NCI-H2029 treated with DMSO at 0.1 percent for 48 hours (cell line): ENCODE results near the gene RNF103.
"Not testable (repeated sequence)": the region's sequence is repeated elsewhere in the genome, so short reads cannot be mapped to it uniquely, and the experiment has no call there.

ENCODE experiments used
- DNase-seq: peaks from one replicate; lab custom pipeline; 2025; lab: John Stamatoyannopoulos, UW

The RNF103 gene, protein sequence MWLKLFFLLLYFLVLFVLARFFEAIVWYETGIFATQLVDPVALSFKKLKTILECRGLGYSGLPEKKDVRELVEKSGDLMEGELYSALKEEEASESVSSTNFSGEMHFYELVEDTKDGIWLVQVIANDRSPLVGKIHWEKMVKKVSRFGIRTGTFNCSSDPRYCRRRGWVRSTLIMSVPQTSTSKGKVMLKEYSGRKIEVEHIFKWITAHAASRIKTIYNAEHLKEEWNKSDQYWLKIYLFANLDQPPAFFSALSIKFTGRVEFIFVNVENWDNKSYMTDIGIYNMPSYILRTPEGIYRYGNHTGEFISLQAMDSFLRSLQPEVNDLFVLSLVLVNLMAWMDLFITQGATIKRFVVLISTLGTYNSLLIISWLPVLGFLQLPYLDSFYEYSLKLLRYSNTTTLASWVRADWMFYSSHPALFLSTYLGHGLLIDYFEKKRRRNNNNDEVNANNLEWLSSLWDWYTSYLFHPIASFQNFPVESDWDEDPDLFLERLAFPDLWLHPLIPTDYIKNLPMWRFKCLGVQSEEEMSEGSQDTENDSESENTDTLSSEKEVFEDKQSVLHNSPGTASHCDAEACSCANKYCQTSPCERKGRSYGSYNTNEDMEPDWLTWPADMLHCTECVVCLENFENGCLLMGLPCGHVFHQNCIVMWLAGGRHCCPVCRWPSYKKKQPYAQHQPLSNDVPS

DNA sequence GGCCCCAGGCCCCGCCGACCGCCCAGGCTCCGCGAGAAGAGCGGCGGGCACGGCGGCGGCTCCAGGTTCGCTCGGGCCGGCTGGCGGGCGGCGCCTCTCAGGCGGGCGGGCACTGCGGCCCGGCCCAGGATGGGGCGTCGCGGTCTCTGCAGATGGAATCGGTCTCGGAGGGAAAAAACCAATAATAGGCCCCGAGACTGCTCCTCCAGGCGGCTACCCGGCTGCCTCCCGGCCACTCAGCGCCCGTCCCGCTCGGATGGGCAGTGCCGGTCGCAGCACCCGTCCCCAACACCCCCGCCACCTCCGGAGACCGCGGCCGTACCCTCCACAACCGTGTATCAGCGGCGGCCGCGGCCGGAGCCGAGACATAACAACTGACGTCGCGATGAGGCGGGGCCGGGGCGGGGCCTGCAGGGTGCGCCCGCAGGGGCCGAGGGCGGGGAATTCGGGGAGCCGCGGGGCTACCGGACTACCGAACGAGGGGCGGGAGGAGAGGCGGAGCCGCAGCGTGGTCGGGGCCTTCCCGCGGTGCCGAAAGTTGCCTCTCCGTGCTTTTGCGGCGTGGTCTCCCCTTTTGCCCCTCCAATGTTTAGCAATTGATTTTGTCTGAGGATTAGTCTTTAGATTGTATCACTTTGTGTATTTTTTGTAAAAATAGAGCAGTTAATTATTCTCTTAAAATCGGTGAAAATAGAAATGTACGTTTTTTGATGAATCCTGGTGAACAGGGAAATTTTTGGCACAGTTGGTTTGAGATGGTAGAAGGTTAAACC, at the start of gene RNF103:
RNF103 (minus strand) TSS at position 372 of the 773 bp plus-strand sequence. CDS start 979 bp downstream, outside the sequence.
- peak; percentile 44 for DNase-seq

DNA sequence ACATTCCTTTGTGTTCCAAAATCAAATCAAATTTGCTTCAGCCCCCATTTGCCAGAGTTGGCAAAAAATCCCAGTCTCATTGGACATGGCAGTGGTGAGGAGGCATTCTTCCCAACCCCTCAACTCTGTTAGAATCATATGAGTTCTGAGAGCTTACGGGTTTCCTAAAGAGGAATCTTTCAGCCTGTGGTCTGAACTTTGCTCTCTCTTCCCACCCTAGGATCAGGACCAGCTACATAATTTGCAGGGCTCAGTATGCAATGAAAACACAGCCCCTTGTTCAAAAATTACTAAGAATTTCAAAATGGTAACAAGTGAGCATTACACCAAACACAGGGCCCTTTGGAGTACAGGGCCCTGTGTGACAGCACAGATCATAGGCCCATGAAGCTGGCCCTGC, 49.3 kb upstream of the RNF103 start:
- DNase-seq = no peak

DNA sequence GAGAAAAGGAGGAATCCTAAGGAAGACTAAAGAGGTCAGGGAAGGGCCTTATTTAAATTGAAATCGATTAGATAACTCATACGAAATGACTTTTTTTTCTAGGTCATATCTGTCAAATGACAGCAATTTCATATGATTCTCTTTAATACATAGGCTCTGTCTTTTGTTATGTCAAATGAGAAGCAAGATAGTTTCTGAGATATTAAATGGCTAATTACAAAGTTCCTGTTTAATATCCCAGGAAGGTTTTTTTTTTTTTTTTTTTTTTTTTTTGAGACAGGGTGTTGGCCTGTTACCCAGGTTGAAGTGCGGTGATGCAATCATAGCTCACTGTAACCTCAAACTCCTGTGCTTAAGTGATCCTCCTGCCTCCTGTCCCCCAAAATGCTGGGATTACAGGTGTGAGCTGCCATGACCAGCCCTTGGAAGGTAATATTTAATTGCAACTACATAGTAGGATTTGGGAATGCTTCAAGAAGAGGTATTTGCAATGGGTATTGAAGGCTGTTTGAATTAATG, 48.4 kb upstream of the RNF103 start:
- DNase-seq = no peak

DNA sequence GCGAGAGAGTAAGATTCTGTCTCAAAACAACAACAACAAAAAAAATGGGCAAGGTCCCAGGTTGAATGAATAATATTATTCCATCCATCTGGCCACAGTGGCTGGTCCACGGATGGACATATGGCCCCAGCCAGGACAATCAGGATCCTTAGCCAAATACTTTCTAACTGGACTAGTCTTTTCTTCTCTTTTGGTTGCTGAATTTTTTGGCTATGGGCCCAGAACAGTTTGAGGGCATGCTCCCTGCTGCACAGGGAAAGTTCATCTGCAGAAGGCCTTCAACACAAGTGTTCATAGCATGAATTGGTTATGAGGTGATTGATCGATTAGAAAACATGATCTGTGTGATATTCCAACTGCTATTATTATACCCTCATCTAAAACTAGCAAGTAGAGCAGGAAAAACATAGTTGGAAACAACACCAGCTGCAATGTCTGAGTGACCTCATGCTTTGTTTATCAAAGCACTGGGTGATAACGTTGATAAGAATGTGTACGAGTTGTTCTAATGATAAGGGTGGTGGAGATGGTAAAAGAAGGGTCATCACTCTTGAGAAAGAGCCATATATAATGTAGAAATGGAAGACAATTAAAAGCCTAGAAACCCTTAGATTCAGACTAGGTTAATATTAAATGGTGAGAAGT, 47.8 kb upstream of the RNF103 start:
- DNase-seq = no peak

DNA sequence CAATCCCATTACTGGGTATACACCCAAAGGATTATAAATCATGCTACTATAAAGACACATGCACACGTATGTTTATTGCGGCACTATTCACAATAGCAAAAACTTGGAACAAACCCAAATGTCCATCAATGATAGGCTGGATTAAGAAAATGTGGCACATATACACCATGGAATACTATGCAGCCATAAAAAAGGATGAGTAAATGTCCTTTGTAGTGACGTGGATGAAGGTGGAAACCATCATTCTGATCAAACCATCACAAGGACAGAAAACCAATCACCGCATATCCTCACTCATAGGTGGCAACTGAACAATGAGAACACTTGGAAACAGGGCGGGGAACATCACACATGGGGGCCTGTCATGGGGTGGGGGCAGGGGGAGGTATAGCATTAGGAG, 45.7 kb upstream of the RNF103 start:
- DNase-seq = not testable (repeated sequence)

DNA sequence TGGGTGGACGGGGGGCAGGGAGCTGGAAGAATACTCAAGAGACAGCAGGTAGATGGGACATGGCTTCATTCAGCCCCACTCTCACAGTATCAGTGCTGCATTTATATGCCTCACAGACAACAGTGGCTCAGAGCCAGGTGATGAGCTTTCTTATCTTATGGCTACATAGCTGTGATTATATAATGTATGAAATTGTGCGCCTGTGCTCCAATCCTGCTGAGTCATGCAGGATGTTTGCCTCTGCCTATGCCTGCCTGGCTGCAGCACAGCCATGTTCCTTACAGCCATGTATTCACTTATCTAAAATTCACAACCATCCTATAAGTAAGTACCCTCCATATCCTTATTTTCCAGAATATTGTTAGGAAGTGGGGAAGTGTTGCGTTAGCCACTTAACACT, 37.7 kb upstream of the RNF103 start:
- no peak for DNase-seq

DNA sequence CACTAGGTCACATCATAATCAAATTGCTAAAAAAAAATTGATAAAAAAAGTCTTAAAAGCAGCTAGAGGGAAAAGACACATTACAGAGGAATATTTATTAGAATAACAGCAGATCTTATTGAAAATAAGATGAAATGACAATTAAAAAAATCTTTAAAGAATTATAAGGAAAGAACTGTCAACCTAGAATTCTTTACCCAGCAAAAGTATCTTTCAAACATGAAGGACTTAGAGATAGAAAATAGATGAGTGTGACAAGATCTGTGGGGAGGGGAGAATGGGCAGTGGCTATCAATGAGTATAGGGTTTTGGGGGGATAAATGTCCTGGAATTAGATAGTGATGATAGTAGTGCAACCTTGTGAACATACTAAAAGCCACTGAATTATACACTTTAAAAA, 26.5 kb upstream of the RNF103 start:
- no peak for DNase-seq

DNA sequence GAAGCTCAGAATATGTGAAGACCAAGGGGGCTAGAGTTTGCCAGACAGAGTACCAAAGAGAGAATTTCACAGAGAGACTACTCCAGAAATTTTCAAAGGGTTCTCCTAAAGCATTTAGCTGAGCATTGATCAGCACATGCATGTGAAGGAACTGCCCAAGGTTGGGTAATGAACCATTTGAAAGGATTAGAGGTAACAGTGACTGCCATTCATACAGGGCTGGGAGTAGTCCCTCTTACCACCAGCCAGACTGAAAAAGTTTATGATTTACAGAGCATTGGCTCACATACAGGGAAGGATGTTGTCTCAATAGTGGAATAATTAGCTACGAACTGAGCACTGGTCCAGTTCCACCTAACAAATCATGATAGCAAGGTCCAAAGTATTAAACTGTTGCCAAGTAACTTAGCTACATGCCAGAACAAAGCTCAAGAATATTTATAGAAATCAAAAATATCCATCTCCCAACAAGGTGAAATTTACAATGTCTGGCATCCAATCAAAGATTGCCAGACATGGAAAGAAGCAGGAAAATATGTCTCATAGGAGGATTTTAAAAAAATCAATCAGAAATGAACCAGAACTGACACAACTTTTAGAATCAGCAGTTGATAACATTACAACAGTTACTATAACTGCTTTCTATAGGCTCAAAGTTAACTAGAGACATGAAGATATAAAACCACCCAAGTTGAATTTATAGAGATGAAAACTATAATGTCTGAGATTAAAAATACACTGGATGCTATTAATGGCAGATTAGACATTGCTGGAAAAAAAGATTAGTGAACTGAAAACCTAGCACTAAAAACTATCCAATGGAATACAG, 25.7 kb upstream of the RNF103 start:
- DNase-seq = no peak

DNA sequence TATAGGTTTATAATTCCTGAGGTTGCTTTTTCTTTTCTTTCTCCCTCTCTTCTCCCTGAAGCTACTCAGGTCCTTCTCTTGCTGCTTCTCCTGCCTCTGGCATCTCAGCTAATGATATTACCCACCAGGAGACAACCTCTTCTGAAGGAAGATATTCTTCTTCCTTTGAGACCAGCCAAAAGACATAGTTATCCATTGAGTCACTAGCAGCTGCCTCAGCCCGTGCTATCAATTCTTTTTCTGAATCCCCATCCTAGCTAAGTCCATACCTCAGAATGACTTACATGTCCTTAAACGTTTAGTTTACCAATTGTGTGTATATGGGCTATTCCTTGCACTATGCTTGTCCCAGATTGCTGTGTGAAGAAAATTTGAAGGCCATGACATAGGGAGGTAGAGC, 25.0 kb upstream of the RNF103 start:
- DNase-seq = no peak

DNA sequence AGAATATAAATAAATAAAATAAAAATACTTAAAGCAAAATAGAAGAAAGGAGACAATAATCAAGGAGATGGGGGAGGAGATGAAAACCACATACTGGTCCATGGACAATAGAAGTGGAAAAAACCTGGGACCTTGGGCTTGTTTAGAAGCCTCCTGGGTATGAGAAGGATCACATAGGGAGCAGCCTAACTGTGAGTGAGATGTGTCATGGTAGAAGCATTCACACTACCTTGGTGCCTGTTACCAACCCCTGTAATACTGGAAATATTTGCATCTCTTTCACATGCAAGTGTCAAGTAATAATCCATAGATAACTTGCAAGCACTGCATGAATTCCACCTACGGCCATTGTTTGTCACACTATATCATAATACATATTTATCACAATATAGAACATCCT, 23.2 kb upstream of the RNF103 start:
- DNase-seq = no peak

DNA sequence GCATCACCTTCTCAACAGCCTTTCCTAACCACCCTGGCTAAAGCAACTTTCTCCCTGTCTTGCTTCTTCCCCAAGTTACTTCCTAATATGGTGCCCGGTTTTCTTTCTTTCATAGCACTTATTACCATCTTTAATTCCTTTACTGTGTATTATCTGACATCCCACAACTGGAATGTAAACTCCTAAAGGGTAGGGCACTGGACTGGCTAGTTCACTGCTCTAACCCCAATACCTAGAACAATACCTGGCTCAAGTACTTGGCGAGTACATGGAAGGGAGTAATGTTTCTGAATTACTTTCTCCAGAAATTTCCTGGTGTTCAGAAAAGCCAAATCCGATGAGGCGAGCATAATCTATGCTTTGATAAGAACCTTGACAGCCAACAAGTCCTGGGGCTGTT, 22.7 kb upstream of the RNF103 start:
- no peak for DNase-seq

DNA sequence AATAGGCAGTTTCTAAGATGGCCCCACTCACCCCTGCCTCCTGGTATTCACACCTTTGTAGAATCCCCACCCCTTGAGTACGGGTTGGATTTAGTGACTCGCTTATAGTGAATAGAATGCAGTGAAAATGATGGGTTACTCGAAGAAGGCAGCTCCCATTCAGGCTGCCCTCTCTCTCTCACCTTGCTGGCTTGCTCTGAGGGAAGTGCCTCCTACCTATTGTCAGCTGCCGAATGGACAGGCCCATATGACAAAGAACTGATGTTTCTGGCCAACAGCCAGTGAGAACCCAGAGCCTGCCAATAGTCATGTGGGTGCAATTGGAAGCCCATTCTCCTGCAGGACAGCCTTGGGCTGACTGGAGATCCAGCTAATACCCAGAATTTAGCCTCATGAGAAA, 22.1 kb upstream of the RNF103 start:
- no peak for DNase-seq

DNA sequence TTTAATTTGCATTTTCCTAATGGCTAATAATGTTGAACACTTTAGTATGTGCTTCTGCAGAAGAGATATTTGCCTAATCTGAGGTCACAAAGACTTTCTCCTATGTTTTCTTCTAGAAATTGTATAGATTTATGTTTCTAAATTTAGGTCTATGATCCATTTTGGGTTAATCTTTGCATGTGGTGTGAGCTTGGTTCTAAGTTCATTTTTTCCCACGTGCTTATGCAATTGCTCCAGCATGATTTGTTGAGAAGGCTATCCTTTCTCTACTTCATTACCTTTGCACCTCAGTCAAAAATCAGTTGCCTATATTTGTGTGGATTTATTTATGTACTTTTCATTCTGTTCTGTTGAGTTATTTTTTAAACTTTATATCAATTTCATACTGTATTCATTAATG, 15.0 kb upstream of the RNF103 start:
- no peak for DNase-seq

DNA sequence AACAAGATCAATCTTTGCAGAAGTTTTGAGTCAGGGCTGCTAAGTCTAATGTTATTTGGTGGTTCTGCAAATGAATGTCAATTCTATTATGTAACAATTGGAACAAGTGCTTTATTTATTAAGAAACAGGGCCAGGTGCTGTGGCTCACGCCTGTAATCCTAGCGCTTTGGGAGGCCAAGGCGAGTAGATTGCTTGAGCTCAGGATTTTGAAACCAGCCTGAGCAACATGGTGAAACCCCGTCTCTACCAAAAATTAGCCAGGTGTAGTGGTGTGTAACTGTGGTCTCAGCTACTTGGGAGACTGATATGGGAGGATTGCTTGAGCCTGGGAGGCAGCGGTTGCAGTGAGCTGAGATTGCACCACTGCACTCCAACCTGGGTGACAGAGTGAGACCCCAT, 13.2 kb upstream of the RNF103 start:
- DNase-seq = no peak

DNA sequence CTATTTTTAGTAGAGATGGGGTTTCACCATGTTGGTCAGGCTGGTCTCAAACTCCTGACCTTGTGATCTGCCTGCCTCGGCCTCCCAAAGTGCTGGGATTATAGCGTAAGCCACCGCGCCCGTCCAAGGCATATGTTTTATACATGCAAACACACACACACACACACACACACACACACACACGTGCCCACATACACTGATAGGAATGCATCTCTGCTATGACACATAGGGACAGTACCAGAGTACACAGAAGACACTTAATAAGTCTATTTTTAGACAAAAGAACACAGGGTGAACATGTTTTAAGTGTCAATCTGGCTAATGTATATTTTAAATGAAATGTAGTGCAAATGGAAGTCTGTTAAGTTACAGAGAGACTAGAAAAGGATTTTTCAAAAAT, 10.7 kb upstream of the RNF103 start:
- no peak for DNase-seq

DNA sequence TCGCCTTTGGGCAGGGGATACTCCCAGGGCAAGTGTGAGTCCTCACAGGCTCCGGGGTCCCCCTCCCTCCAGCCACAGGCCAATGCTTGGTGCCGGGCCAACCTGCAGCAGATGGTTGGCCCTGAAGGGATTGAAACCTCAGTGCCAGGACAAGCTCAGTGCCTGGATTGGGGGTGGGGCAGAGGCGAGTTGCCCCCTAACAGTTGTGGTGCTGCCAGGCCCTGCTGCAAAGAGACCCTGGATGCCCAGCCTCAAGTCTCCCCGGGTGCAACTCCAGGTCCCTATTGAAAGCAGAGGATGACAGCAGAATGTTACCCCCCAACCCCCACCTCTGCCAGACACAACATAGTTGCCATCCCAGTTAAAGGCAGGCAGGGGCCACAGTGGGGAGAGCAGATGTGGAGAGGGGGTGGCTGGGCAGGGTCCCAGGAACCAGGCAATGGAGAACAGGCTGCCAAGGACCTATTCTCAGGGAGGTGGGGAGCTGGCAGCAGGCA, 9.5 kb upstream of the RNF103 start:
- no peak for DNase-seq

DNA sequence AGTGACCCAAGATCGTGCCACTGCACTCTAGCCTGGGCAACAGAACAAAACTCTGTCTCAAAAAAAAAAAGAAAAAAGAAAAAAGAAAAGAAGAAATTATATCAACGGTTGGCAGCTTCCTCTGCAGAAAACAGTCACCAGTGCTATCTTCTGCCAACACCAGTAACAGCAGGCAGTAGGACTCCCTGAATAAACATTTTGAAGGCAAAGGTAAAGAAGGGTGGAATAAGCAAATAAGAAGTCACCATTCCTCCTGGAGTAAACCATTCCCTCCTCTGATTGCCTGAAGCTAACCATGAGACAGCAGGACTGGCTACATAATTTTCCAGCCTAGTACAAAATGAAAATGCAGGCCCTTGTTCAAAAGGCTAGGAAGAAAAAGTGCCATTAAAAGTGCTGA, 9.0 kb upstream of the RNF103 start:
- peak; percentile 11 for DNase-seq

DNA sequence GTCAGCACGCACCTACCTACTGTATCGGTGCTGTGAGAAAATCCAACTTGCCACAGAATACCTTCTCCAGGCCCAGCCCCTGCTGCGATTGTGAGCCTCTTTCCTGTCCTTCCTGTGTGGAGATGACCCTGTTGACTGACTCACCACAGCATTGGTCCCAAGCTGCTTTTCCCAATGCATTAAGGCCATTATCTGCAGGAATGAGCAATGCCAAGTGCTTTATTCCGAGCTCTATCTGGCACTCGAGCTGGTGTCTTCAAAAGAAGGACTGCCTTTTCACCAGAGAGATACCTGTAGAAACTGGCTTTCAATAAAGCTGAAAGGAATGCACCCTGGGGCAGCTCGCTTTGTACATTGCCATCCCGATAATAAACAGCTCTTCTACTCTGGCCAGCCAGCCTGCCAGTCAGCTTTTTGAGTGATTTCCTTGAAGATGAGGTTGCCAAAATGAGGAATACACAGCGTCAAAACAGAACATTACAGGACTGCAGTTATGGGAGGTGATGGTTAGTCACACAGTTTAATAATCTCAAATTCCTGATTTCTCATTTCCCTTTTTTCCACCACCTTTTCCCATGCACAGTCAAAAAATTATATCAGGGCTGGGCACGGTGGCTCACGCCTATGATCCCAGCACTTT, 8.3 kb upstream of the RNF103 start:
- no peak for DNase-seq

DNA sequence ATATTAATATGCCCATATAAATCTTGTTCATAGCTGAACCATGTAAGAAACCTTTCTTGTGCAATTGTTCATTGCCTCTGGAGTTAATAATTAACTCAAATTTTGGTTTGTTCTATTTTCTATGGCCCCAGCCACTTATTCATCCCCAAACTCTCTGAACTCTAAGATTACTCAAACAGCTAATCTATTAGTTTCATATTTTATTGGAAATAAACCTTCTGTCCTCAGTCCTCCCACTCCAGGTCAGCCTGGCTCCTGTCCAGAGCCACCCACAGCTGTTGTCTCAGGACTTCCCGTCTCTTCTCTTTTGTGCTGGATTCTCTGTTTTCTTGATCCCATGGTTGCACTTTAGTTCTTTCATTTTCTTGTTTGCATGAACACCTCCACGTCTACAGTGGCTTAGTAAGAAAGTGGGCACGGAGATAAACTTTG, 4.4 kb upstream of the RNF103 start:
- DNase-seq = no peak

DNA sequence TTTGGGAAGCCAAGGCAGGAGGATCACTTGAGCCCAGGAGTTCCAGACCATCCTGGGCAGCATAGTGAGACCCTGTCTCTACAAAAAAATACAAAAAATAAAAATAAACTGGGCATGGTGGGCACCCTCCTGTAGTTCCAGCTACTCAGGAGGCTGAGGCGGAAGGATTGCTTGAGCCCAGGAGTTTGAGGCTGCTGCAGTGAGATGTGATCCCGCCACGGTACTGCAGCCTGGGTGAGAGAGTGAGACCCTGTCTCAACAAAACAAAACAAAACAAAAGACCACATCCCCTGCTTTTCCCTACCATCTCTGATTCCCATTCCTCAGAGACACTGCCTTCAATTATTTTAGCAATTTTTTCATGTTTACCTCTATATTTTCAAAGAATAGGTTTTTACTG, 3.9 kb upstream of the RNF103 start:
- no peak for DNase-seq

DNA sequence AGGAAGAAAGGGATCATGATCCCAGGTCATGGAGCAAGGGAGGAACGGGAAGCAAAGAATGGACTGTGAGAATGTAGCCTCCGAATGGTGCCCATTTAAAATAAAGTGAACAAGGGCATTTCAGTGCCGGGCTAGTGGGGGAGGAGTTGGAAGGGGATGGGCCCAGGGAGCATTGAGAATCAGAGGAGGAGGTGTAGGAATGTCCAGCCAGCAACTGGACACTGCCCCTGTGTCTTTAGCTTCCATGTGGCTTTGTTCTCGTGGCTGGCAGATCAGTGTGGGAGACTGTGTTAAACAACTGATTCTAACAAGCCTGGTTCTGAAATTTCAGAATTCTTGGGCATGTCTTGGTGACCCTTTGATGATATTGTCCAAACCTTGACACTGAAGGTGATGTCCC, 1.4 kb upstream of the RNF103 start:
- no peak for DNase-seq
